AG09319 (cell line): ENCODE data around the gene CDK1.

Experiments used
- DNase-seq: peaks from one replicate; pipeline ENCODE4 v3.0.0-alpha.2; 2010; ENCODE audit warnings: low read depth; ENCODE audit errors: extremely low read depth
- TF ChIP-seq, protein P1 (sequence below): IDR thresholded peaks from 2 replicates; pipeline ENCODE4 v1.5.1; 2011; ENCODE audit warnings: low read depth, mild to moderate bottlenecking, inconsistent platforms, low read length, moderate library complexity

The CDK1 gene

DNA sequence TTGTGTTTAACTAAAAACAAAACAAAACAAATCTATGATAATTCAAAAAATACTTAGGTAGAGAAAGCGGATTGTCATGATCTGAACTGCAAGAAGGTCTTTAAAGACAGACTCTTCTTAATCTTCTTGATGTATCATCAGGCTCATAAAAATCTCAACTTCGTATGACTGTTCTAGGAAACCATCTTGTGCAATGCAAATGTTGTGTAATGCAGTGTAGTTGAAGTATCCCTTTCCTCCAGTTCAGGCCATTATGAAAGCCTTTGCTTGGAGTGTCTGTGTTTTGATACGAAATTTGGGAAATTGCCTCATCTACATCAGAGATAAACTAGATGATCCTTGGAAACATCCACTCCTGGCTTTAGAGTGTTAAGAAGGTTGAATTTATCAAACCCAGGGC is 30.9 kb downstream of the CDK1 start:
- no peak for DNase-seq
- TF ChIP-seq, protein P1, sequence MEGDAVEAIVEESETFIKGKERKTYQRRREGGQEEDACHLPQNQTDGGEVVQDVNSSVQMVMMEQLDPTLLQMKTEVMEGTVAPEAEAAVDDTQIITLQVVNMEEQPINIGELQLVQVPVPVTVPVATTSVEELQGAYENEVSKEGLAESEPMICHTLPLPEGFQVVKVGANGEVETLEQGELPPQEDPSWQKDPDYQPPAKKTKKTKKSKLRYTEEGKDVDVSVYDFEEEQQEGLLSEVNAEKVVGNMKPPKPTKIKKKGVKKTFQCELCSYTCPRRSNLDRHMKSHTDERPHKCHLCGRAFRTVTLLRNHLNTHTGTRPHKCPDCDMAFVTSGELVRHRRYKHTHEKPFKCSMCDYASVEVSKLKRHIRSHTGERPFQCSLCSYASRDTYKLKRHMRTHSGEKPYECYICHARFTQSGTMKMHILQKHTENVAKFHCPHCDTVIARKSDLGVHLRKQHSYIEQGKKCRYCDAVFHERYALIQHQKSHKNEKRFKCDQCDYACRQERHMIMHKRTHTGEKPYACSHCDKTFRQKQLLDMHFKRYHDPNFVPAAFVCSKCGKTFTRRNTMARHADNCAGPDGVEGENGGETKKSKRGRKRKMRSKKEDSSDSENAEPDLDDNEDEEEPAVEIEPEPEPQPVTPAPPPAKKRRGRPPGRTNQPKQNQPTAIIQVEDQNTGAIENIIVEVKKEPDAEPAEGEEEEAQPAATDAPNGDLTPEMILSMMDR, result no peak

- DNase-seq, result no peak
These were observed 32.3 kb downstream of the CDK1 start for GRCh38 chr10:60810437-60811182.

GRCh38 chr10:60816628-60817397 is 38.5 kb downstream of the CDK1 start:
- DNase-seq, result peak; percentile 73
- TF ChIP-seq, protein P1, result peak; percentile 71

More at GRCh38 chr10:60810437-60811182, 32.3 kb downstream of the CDK1 start:
- TF ChIP-seq, protein P1, result no peak

- TF ChIP-seq, protein P1, result no peak
- DNase-seq, result no peak
These were observed 39.1 kb downstream of the CDK1 start for GRCh38 chr10:60817398-60817805.

GRCh38 chr10:60818134-60818770 is 40.0 kb downstream of the CDK1 start:
- TF ChIP-seq, protein P1, result no peak

GRCh38 chr10:60819271-60819670 is 41.0 kb downstream of the CDK1 start:
- no peak for DNase-seq
- TF ChIP-seq, protein P1, result no peak

More at GRCh38 chr10:60818134-60818770, 40.0 kb downstream of the CDK1 start:
- no peak for DNase-seq
